Brain microvascular endothelial cell (primary cell): ENCODE results near the gene MOV10.
A peak's percentile ranks its signal among the peaks of the same experiment; 100 is the strongest.

ENCODE experiments used
- DNase-seq: peaks from one replicate; pipeline ENCODE4 v3.0.0-alpha.2; 2020
- H3K27ac ChIP-seq: fragments of 250-450 bp; sonication (Bioruptor Pico); 2 replicates; pipeline ENCODE4 v1.5.1; 2020; ENCODE audit warnings: mild to moderate bottlenecking, moderate library complexity
- H3K27me3 ChIP-seq: fragments of 250-450 bp; sonication (Bioruptor Pico); replicated peaks from 2 replicates; pipeline ENCODE4 v1.5.1; 2020; ENCODE audit warnings: mild to moderate bottlenecking
- H3K36me3 ChIP-seq: fragments of 250-450 bp; sonication (Bioruptor Pico); replicated peaks from 2 replicates; pipeline ENCODE4 v1.5.1; 2020; ENCODE audit warnings: mild to moderate bottlenecking
- H3K4me3 ChIP-seq: 2 replicates; pipeline ENCODE4 v1.5.1; 2011; ENCODE audit warnings: low read depth, mild to moderate bottlenecking, control low read depth, low read length, moderate library complexity
- in situ Hi-C: cut with HindIII; loops from 2 replicates; pipeline ENCODE4 v1.10.0; 2017; ENCODE audit warnings: low sequenced_read_pairs, low pct_ligation_motif_present
- TF ChIP-seq, protein P1 (sequence below): IDR thresholded peaks from 2 replicates; pipeline ENCODE4 v1.5.1; 2011; ENCODE audit warnings: low read depth, mild to moderate bottlenecking, moderate library complexity, low read length, control low read depth, inconsistent platforms; ENCODE audit errors: missing control alignments

MOV10 gene

DNA sequence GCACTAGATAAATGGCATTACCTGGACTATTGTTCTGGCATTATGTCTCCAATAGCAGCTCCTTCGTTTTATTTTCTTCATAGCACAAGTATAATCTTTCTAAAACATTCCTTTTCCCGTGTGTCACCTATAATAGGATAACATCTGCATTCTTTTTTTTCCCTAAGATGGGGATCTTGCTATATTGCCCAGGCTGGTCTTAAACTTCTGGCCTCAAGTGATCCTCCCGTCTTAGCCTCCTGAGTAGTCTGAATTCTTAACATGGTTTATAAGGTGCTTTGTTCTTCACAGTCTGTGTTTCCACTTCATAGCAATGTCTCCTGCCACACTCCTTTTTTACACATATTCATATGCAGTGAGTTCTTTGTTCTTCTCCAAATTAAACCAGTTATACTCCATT, 8.6 kb upstream of the MOV10 start:
- in situ Hi-C loops, result no loop called here
- no peaks in the 10 kb centered on the region for H3K27me3 ChIP-seq
- no peak overlapping the region for H3K4me3 ChIP-seq
- DNase-seq, result no peak
- TF ChIP-seq, protein P1, sequence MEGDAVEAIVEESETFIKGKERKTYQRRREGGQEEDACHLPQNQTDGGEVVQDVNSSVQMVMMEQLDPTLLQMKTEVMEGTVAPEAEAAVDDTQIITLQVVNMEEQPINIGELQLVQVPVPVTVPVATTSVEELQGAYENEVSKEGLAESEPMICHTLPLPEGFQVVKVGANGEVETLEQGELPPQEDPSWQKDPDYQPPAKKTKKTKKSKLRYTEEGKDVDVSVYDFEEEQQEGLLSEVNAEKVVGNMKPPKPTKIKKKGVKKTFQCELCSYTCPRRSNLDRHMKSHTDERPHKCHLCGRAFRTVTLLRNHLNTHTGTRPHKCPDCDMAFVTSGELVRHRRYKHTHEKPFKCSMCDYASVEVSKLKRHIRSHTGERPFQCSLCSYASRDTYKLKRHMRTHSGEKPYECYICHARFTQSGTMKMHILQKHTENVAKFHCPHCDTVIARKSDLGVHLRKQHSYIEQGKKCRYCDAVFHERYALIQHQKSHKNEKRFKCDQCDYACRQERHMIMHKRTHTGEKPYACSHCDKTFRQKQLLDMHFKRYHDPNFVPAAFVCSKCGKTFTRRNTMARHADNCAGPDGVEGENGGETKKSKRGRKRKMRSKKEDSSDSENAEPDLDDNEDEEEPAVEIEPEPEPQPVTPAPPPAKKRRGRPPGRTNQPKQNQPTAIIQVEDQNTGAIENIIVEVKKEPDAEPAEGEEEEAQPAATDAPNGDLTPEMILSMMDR, result no peak
- no peak overlapping the region for H3K27ac ChIP-seq
- peaks cover 80% of the 10 kb centered on the region for H3K36me3 ChIP-seq

DNA sequence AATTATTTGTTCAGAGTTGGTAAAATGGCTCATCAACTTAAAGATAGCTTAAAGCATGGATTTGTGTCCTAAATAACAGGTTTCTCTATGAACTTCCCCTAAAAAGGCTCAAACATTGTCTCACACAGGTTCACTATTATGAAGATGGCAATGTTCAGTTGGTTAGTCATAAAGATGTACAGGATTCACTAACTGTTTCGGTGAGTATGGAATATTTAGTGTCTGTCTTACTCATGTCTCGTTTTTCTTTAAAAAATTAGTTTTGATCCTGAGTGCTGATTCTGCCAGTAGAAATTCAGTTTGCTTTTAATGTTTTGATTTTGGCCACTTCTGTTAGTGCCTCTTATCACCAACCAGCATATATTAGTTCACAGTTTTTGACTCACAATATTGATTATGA, 7.5 kb upstream of the MOV10 start:
- no peak for DNase-seq
- Histone ChIP-seq H3K27me3 (no peaks in the 10 kb centered on the region), H3K4me3 (no peak overlapping the region), H3K27ac (no peak overlapping the region), H3K36me3 (peaks cover 82% of the 10 kb centered on the region)
- in situ Hi-C loops, result no loop called here
- TF ChIP-seq, protein P1, result no peak

DNA sequence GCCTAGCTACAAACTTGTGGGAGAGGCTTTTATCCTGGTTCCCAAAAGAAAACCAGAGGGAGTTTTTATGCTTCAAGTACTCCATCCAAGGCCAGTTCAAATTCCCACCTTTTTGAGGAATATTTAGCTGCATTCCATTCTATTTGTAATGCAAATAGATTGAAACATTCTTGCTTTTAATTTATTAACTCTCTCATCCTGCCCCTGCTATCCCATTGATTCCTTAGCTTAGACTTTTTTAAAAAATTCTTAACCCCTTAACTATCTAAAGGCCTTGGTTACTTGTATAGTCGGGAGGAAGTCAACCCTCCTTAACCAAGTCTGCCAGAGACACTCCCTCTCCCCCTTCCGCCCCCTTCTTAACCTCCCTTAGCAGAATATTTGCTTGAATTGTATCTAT, 2.5 kb upstream of the MOV10 start:
- DNase-seq, result no peak
- H3K27ac ChIP-seq, result no peak overlapping the region
- peaks cover 46% of the 10 kb centered on the region for H3K36me3 ChIP-seq
- H3K4me3 ChIP-seq, result no peak overlapping the region
- no peaks in the 10 kb centered on the region for H3K27me3 ChIP-seq
- in situ Hi-C loops, result no loop called here
- TF ChIP-seq, protein P1, result no peak

DNA sequence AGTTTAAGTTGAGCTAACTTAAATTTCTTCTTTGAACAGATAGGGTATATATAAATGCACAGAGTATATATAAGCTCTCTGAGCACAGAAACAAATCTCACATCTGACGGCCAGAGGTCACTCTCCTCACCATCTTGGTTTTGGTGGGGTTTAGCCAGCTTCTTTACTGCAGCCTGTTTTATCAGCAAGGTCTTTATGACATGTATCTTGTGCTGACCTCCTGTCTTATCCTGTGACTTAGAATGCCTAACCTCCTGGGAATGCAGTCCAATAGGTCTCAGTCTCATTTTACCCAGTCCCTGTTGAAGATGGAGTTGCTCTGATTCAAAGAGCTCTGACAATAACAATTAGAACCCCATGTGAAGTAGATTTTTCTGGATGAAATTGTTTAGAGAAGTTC, 1.6 kb upstream of the MOV10 start:
- Histone ChIP-seq H3K36me3 (peaks cover 38% of the 10 kb centered on the region), H3K4me3 (no peak overlapping the region), H3K27me3 (no peaks in the 10 kb centered on the region), H3K27ac (no peak overlapping the region)
- in situ Hi-C loops, result no loop called here
- no peak for DNase-seq
- TF ChIP-seq, protein P1, result no peak

DNA sequence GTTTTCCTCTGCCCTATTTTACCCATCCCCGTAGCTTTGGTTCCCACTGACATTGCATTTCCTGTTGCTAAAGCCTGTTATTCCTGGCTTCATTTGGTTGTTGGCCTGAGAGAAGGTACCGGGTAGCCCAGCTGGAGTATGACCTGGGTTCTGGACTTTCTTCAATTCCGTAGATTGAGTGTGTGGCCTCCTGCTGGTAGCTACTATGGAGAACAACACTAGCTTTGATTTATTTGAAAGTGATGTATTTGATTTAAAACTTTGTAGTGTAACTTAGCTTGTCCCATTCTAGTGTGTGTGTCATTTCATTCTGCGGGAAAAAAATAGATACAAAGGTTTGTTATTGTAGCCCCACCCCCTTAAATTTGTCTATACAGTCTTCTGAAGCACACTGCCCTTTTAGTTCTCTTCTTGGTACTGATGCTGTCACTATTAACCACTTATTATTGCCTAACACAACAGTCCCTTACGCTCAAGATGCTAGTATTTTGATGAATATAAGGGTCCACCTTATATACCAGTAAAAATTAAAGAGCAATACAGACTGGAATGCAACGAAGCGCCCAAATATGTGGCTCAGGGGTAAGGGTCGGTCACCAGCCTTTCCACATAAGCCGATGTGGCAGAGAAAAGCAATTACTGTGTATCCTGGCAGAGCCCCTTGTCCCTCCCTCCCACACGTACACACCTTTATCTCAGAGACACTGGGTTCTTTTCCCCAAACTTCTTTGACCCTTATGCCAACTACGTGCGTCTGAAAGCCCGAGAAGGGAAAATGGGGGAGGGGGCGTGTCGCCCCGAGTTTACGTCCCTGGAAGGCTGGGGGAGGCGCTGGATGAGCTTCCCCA, 643 bp upstream of the MOV10 start:
- H3K4me3 ChIP-seq, result peak overlapping the region; percentile 86
- no peaks in the 10 kb centered on the region for H3K27me3 ChIP-seq
- H3K36me3 ChIP-seq, result peaks cover 31% of the 10 kb centered on the region
- H3K27ac ChIP-seq, result peak overlapping the region; percentile 58
- in situ Hi-C loops, result no loop called here
- TF ChIP-seq, protein P1, result peak; percentile 75
- DNase-seq, result peak; percentile 66
